OCI-LY7 (cell line): ENCODE measurements around the gene LRIT1. TPM values are rescaled to one million over a fixed set of nuclear protein-coding genes. Genes with fewer than 3 reads are reported as not detected.

Experiments used
- BruUV-seq: library from RNA; stranded (reverse); fragments of 400-500 nt; replicated peaks from 2 replicates; lab custom pipeline; 2021; lab: Mats Ljungman, UMichigan
- CTCF ChIA-PET: fragments of 300-600 bp; sonication (Branson Sonifier 250); formaldehyde crosslinking; loops from one replicate; lab custom pipeline; 2022; ENCODE audit warnings: antibody characterized with exemption; ENCODE audit not compliant: unreplicated experiment; lab: Charles Lee
- POLR2A ChIA-PET: fragments of 300-600 bp; sonication (Branson Sonifier 250); formaldehyde crosslinking; loops from one replicate; lab custom pipeline; 2022; ENCODE audit warnings: antibody characterized with exemption; lab: Charles Lee
- DNase-seq: peaks from one replicate; pipeline ENCODE4 v3.0.0-alpha.2; 2015; ENCODE audit warnings: low spot score
- H2AFZ ChIP-seq: fragments of 200-600 bp; sonication (generic), shearing (Covaris generic); 2 replicates; pipeline ENCODE4 v1.6.1; 2014; ENCODE audit warnings: mild to moderate bottlenecking, antibody characterized with exemption, low read length, moderate library complexity
- H3K27ac ChIP-seq: fragments of 200-600 bp; sonication (generic); 2 replicates; pipeline ENCODE4 v1.5.1; 2014; ENCODE audit warnings: mixed run types, low read depth, mild to moderate bottlenecking, moderate library complexity, low read length, inconsistent platforms; ENCODE audit not compliant: poor library complexity, severe bottlenecking
- H3K36me3 ChIP-seq: fragments of 200-600 bp; sonication (generic); 2 replicates; pipeline ENCODE4 v1.6.1; 2014; ENCODE audit warnings: mild to moderate bottlenecking, antibody characterized with exemption, low read length, moderate library complexity, mixed read lengths; ENCODE audit not compliant: insufficient read depth
- H3K4me1 ChIP-seq: fragments of 200-600 bp; sonication (generic); 2 replicates; pipeline ENCODE4 v1.5.1; 2014; ENCODE audit warnings: mild to moderate bottlenecking, low read length; ENCODE audit not compliant: insufficient read depth, poor library complexity, severe bottlenecking
- H3K4me2 ChIP-seq: fragments of 200-600 bp; sonication (generic); 2 replicates; pipeline ENCODE4 v1.6.1; 2014; ENCODE audit warnings: mild to moderate bottlenecking, low read length
- H3K4me3 ChIP-seq: fragments of 200-600 bp; sonication (generic); 2 replicates; pipeline ENCODE4 v1.5.1; 2014; ENCODE audit warnings: mild to moderate bottlenecking, low read depth, low read length; ENCODE audit not compliant: poor library complexity, severe bottlenecking
- H3K79me2 ChIP-seq: fragments of 200-600 bp; sonication (generic); 2 replicates; pipeline ENCODE4 v1.6.1; 2016; ENCODE audit warnings: low read depth, mild to moderate bottlenecking, low read length, moderate library complexity, mixed read lengths; ENCODE audit not compliant: insufficient read depth
- H3K9me2 ChIP-seq: fragments of 200-600 bp; sonication (generic); 2 replicates; pipeline ENCODE4 v1.6.1; 2016; ENCODE audit warnings: mild to moderate bottlenecking, low read length, mixed read lengths; ENCODE audit not compliant: insufficient read depth
- H3K9me3 ChIP-seq: fragments of 200-600 bp; sonication (generic); 2 replicates; pipeline ENCODE4 v1.6.1; 2014; ENCODE audit warnings: mild to moderate bottlenecking, mixed run types, low read length, mixed read lengths
- H4K20me1 ChIP-seq: fragments of 200-600 bp; sonication (generic); 2 replicates; pipeline ENCODE4 v1.6.1; 2014; ENCODE audit warnings: mild to moderate bottlenecking, antibody characterized with exemption, low read length, moderate library complexity, mixed read lengths; ENCODE audit not compliant: insufficient read depth
- CTCF ChIP-seq: fragments of 200-600 bp; sonication (generic); conservative IDR thresholded peaks from 2 replicates; pipeline ENCODE4 v1.5.1; 2014; ENCODE audit warnings: mild to moderate bottlenecking, antibody characterized with exemption, low read length, moderate library complexity, mixed read lengths
- EZH2phosphoT487 ChIP-seq: fragments of 200-600 bp; sonication (generic); IDR thresholded peaks from 2 replicates; pipeline ENCODE4 v1.6.1; 2018; ENCODE audit warnings: low read depth, borderline replicate concordance, mild to moderate bottlenecking, mixed run types, antibody characterized with exemption, low read length, moderate library complexity, mixed read lengths
- intact Hi-C: fragments of 100-400 bp; cut with micrococcal nuclease; formaldehyde crosslinking; loops from one replicate; pipeline ENCODE4 v1.10.0; 2022; ENCODE audit not compliant: unreplicated experiment
- total RNA-seq, 2 experiments: library from RNA; depleted of rRNA in 1 of 2; stranded (reverse); fragments of >200 nt in 1 of 2; shearing (Covaris generic) in 1 of 2; gene quantifications; 2 replicates each; pipeline ENCODE4 v1.2.3, GENCODE V29; 2014 to 2022

The LRIT1 gene
- total RNA-seq, 2 experiments from 2014 or later: not detected

GRCh38 chr10:84267503-84268126, 26.3 kb upstream of the LRIT1 start:
- H3K4me1 ChIP-seq: no peaks in the 10 kb centered on the region
- TF ChIP-seq CTCF (peak; percentile 85), EZH2phosphoT487 (no peak)
- H3K9me2 ChIP-seq: no peaks in the 10 kb centered on the region
- H3K79me2 ChIP-seq: no peaks in the 10 kb centered on the region
- ChIA-PET POLR2A (interaction anchor here (1.4 to 1.6 kb wide), 2 partner anchors 22 to 270 kb away, joined by 4 to 5 read pairs; no protein-coding TSS in a partner anchor), CTCF (interaction anchor here (1.4 kb wide), 1 partner anchor 270 kb away, joined by 5 read pairs; no protein-coding TSS in a partner anchor)
- H3K4me2 ChIP-seq: no peak overlapping the region
- H3K4me3 ChIP-seq: no peak overlapping the region
- intact Hi-C loops: loop anchor here (5.0 to 10.0 kb wide), 2 partner anchors 85 to 157 kb away; no protein-coding TSS in a partner anchor
- DNase-seq: peak; percentile 46
- H2AFZ ChIP-seq: no peak overlapping the region
- no peaks in the 10 kb centered on the region for H4K20me1 ChIP-seq
- H3K27ac ChIP-seq: no peak overlapping the region
- no peaks in the 10 kb centered on the region for H3K36me3 ChIP-seq
- no TSS peak for BruUV-seq
- H3K9me3 ChIP-seq: no peaks in the 10 kb centered on the region

- no peak overlapping the region for H3K4me2 ChIP-seq
- POLR2A ChIA-PET: interaction anchor here (1.4 kb wide), 1 partner anchor 106 kb away, joined by 3 read pairs; no protein-coding TSS in a partner anchor
- no peaks in the 10 kb centered on the region for H3K79me2 ChIP-seq
- no peak for TF ChIP-seq CTCF
- no peak for TF ChIP-seq EZH2phosphoT487
- CTCF ChIA-PET: no interaction called here
- BruUV-seq: no TSS peak
- no peaks in the 10 kb centered on the region for H3K4me1 ChIP-seq
- H4K20me1 ChIP-seq: no peaks in the 10 kb centered on the region
- no peaks in the 10 kb centered on the region for H3K9me3 ChIP-seq
- no peak overlapping the region for H3K27ac ChIP-seq
- DNase-seq: no peak
- intact Hi-C loops: loop anchor here (2.0 to 10.0 kb wide), 3 partner anchors 87 to 159 kb away; no protein-coding TSS in a partner anchor
- H3K9me2 ChIP-seq: no peaks in the 10 kb centered on the region
- H2AFZ ChIP-seq: no peak overlapping the region
- H3K36me3 ChIP-seq: no peaks in the 10 kb centered on the region
- H3K4me3 ChIP-seq: no peak overlapping the region
These were observed 24.1 kb upstream of the LRIT1 start for GRCh38 chr10:84265418-84265817.
